Dendritic cell treated with granulocyte-macrophage colony-stimulating factor and Interleukin-4, amounts not matched to agents 40 ng/mL and 50 ng/mL, for 4 days (primary cell): ENCODE results near the gene MRPL49.
"Not testable (repeated sequence)": the region's sequence is repeated elsewhere in the genome, so short reads cannot be mapped to it uniquely, and the experiment has no call there.

Source experiments
- H3K27ac Mint-ChIP-seq: one replicate; pipeline ENCODE4 v1.8.0; 2022; ENCODE audit warnings: mild to moderate bottlenecking, mixed read lengths
- H3K27me3 Mint-ChIP-seq: one replicate; pipeline ENCODE4 v1.8.0; 2022; ENCODE audit warnings: mild to moderate bottlenecking, mixed read lengths
- H3K36me3 Mint-ChIP-seq: one replicate; pipeline ENCODE4 v1.8.0; 2022; ENCODE audit warnings: low read depth, mixed read lengths
- H3K4me1 Mint-ChIP-seq: one replicate; pipeline ENCODE4 v1.8.0; 2022; ENCODE audit warnings: low read depth, mixed read lengths
- H3K4me3 Mint-ChIP-seq: one replicate; pipeline ENCODE4 v1.8.0; 2022; ENCODE audit warnings: mild to moderate bottlenecking, moderate library complexity, mixed read lengths
- H3K9me3 Mint-ChIP-seq: one replicate; pipeline ENCODE4 v1.8.0; 2022; ENCODE audit warnings: mixed read lengths
- intact Hi-C: fragments of 100-400 bp; cut with micrococcal nuclease; formaldehyde crosslinking; loops from one replicate; pipeline ENCODE4 v1.15.0; 2022

Gene MRPL49

GRCh38 chr11:65163684-65164083, 41.6 kb downstream of the MRPL49 start:
- Mint-ChIP-seq H3K36me3 (no peaks in the 10 kb centered on the region), H3K27ac (no peak overlapping the region), H3K27me3 (no peaks in the 10 kb centered on the region), H3K9me3 (no peaks in the 10 kb centered on the region), H3K4me3 (no peak overlapping the region), H3K4me1 (peaks cover 4% of the 10 kb centered on the region)
- intact Hi-C loops, result no loop called here

DNA sequence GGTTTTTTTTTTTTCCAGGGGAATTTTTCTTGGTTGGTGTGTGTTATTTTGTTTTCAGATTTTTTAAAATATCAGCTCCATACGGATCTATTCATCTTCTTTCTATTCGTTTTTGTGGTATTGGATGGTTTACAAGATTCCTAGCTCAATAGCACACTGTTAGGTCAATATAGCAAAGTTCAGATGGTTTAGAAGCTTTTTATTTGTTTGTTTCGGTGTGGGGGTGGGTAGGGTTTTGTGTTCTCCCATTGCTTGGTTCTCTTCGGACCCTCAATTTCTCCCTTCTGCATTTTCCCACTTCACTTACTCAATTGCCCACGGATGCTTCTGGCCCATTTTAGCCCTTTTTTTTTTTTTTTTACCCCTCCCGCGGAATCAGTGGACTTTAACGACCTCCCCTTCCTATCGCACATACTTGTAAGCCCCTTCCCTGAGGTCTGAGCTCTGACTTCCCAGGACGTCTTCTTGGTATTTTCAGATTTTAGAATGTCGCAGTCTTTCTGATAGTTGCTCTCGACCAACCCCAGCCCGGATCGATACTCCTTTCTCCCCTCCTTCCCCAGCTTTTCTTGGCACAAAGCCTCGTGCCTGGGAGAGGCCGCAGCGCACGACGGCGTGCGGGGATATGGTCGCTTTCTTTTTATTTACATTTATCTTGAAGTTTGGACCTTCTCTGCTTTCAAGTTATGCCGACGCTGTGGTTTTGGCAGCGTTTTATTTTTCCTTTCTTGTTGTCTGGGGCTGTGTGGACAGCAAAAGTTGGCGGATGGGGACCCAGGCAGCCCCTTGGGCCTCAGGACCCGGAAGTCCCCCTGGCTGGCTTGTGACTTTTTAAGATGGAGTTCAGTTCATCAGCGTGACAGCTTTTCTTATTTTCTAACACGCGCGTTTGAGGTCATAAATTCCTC, 43.5 kb downstream of the MRPL49 start:
- Mint-ChIP-seq H3K4me1 (peaks cover 14% of the 10 kb centered on the region), H3K27me3 (no peaks in the 10 kb centered on the region), H3K9me3 (no peaks in the 10 kb centered on the region), H3K27ac (no peak overlapping the region), H3K36me3 (no peaks in the 10 kb centered on the region), H3K4me3 (no peak overlapping the region)
- intact Hi-C loops, result no loop called here

- Mint-ChIP-seq H3K27ac (no peak overlapping the region), H3K9me3 (no peaks in the 10 kb centered on the region), H3K4me3 (no peak overlapping the region), H3K27me3 (no peaks in the 10 kb centered on the region), H3K36me3 (no peaks in the 10 kb centered on the region), H3K4me1 (peaks cover 14% of the 10 kb centered on the region)
- intact Hi-C loops, result no loop called here
Observed at GRCh38 chr11:65166893-65167292, 44.8 kb downstream of the MRPL49 start.

GRCh38 chr11:65167656-65168055, 45.5 kb downstream of the MRPL49 start:
- intact Hi-C loops, result no loop called here
- Mint-ChIP-seq H3K27me3 (peaks cover 3% of the 10 kb centered on the region), H3K4me3 (no peak overlapping the region), H3K27ac (no peak overlapping the region), H3K36me3 (no peaks in the 10 kb centered on the region), H3K9me3 (no peaks in the 10 kb centered on the region), H3K4me1 (peaks cover 14% of the 10 kb centered on the region)

- H3K4me1 Mint-ChIP-seq, result peaks cover 14% of the 10 kb centered on the region
- peaks cover 3% of the 10 kb centered on the region for H3K27me3 Mint-ChIP-seq
- no peaks in the 10 kb centered on the region for H3K9me3 Mint-ChIP-seq
- intact Hi-C loops, result no loop called here
- H3K4me3 Mint-ChIP-seq, result no peak overlapping the region
- no peaks in the 10 kb centered on the region for H3K36me3 Mint-ChIP-seq
- peak overlapping the region; percentile 70 for H3K27ac Mint-ChIP-seq
Observed at GRCh38 chr11:65169164-65169641, 47.1 kb downstream of the MRPL49 start.

- H3K4me3 Mint-ChIP-seq, result no peak within 1 kb of the TSS
- H3K36me3 Mint-ChIP-seq, result no peaks in the 10 kb centered on the region
- H3K9me3 Mint-ChIP-seq, result no peaks in the 10 kb centered on the region
- intact Hi-C loops, result no loop called here
- peak within 1 kb of the TSS; percentile 70 for H3K27ac Mint-ChIP-seq
- H3K27me3 Mint-ChIP-seq, result peaks cover 3% of the 10 kb centered on the region
- H3K4me1 Mint-ChIP-seq, result peaks cover 14% of the 10 kb centered on the region
Observed at GRCh38 chr11:65170058-65170534, 48.0 kb downstream of the MRPL49 start, which contains the start of gene SPDYC. SPDYC (plus strand) TSS chr11:65170233; CDS start chr11:65171358, 1,125 bp downstream.

DNA sequence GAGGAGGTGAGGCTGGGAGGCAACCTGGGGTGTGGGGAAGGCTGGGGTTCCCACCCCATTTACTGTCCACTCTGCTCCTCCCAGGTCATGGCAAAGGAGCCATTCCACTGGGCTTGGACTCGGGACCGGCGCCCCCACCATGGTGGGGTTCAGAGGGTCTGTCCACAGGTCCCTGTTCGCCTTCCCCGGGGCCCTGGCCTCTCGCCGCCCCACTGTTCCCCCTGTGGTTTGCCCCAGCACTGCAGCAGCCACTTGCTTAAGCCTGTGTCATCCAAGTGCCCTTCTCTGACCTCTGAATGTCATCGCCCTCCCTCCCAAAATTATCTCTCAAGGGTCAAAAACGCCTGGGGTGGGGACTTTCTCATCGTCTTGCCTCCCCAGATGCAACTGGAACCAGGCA, 50.5 kb downstream of the MRPL49 start:
- Mint-ChIP-seq H3K4me3 (no peak overlapping the region), H3K4me1 (peaks cover 14% of the 10 kb centered on the region), H3K36me3 (no peaks in the 10 kb centered on the region), H3K27ac (peak overlapping the region; percentile 22), H3K9me3 (no peaks in the 10 kb centered on the region), H3K27me3 (peaks cover 3% of the 10 kb centered on the region)
- intact Hi-C loops, result no loop called here

GRCh38 chr11:65174571-65175010, 52.5 kb downstream of the MRPL49 start:
- H3K4me1 Mint-ChIP-seq, H3K36me3 Mint-ChIP-seq, H3K4me3 Mint-ChIP-seq, H3K9me3 Mint-ChIP-seq, intact Hi-C loops, H3K27me3 Mint-ChIP-seq, H3K27ac Mint-ChIP-seq: not testable (repeated sequence)
